COLO668 (cell line): ENCODE measurements around the gene NPAS2.
A peak's percentile ranks its signal among the peaks of the same experiment; 100 is the strongest.

Experiments used
- DNase-seq: peaks from one replicate; lab custom pipeline; 2025; ENCODE audit not compliant: unreplicated experiment; lab: John Stamatoyannopoulos, UW

The NPAS2 gene

GRCh38 chr2:100796499-100797100, 23.3 kb upstream of the NPAS2 start:
- no peak for DNase-seq

- DNase-seq: no peak
These were observed 20.3 kb upstream of the NPAS2 start for GRCh38 chr2:100799686-100800085.

- DNase-seq: no peak
These were observed 19.0 kb upstream of the NPAS2 start for GRCh38 chr2:100800915-100801314.

GRCh38 chr2:100801402-100801801, 18.5 kb upstream of the NPAS2 start:
- DNase-seq: no peak

GRCh38 chr2:100802066-100802465, 17.9 kb upstream of the NPAS2 start:
- DNase-seq: no peak

- DNase-seq: no peak
These were observed 16.6 kb upstream of the NPAS2 start for GRCh38 chr2:100803334-100803733.

- no peak for DNase-seq
These were observed 13.4 kb upstream of the NPAS2 start for GRCh38 chr2:100806550-100806949.

- DNase-seq: no peak
These were observed 12.2 kb upstream of the NPAS2 start for GRCh38 chr2:100807707-100808106.

GRCh38 chr2:100808582-100808981, 11.4 kb upstream of the NPAS2 start:
- DNase-seq: no peak

- no peak for DNase-seq
These were observed 10.4 kb upstream of the NPAS2 start for GRCh38 chr2:100809506-100809905.

- no peak for DNase-seq
These were observed 9.3 kb upstream of the NPAS2 start for GRCh38 chr2:100810603-100811145.

- no peak for DNase-seq
These were observed 7.8 kb upstream of the NPAS2 start for GRCh38 chr2:100812116-100812515.

- DNase-seq: no peak
These were observed 7.4 kb upstream of the NPAS2 start for GRCh38 chr2:100812573-100812972.

GRCh38 chr2:100813527-100813926, 6.4 kb upstream of the NPAS2 start:
- no peak for DNase-seq

- DNase-seq: no peak
These were observed 5.9 kb upstream of the NPAS2 start for GRCh38 chr2:100814043-100814442.

- no peak for DNase-seq
These were observed 5.5 kb upstream of the NPAS2 start for GRCh38 chr2:100814453-100814852.

GRCh38 chr2:100817388-100817985, 2.5 kb upstream of the NPAS2 start:
- no peak for DNase-seq

GRCh38 chr2:100818003-100818605, 1.8 kb upstream of the NPAS2 start:
- no peak for DNase-seq

GRCh38 chr2:100818606-100819369, 1.2 kb upstream of the NPAS2 start:
- peak; percentile 45 for DNase-seq

GRCh38 chr2:100820273-100820522, 259 bp downstream of the NPAS2 start:
- no peak for DNase-seq

GRCh38 chr2:100820523-100821254, 750 bp downstream of the NPAS2 start:
- DNase-seq: no peak
